ENCODE measurements around the gene ARHGAP24.

DNA sequence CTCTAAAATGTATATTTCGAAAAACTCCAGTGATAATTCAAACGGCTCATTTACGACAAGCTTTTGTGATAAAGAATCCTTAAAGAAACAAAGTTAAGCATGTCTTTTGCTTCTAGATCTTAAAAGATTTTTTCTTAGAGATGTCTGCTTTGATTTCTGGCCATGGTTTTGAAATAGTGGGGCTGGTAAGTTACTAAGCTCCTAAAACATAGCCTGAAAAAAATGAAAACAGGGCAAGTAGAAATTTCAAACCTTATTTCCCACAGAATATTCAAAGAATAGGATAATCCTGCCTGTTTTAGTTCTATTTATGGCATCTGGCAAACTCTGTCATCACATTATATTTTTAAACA lies 318.3 kb downstream of the ARHGAP24 start:
- TF ChIP-seq, protein P1, sequence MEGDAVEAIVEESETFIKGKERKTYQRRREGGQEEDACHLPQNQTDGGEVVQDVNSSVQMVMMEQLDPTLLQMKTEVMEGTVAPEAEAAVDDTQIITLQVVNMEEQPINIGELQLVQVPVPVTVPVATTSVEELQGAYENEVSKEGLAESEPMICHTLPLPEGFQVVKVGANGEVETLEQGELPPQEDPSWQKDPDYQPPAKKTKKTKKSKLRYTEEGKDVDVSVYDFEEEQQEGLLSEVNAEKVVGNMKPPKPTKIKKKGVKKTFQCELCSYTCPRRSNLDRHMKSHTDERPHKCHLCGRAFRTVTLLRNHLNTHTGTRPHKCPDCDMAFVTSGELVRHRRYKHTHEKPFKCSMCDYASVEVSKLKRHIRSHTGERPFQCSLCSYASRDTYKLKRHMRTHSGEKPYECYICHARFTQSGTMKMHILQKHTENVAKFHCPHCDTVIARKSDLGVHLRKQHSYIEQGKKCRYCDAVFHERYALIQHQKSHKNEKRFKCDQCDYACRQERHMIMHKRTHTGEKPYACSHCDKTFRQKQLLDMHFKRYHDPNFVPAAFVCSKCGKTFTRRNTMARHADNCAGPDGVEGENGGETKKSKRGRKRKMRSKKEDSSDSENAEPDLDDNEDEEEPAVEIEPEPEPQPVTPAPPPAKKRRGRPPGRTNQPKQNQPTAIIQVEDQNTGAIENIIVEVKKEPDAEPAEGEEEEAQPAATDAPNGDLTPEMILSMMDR (IDR thresholded peaks at IDR 0.05), result no peak
- TF ChIP-seq POLR2AphosphoS5 (IDR thresholded peaks at IDR 0.05), result no peak

Data from breast epithelium (tissue), 3 donors.